B cell (primary cell): ENCODE data around the gene ERICH6. TPM values are rescaled to one million over a fixed set of nuclear protein-coding genes. Genes with fewer than 3 reads are reported as not detected.

ENCODE experiments used
- ATAC-seq: fragments of 200-7000 bp; cut with Tn5 transposase; one replicate; pipeline ENCODE4 v1.10.0; 2021; ENCODE audit warnings: low read depth, mild to moderate bottlenecking, moderate number of reproducible peaks, moderate library complexity
- CTCF ChIA-PET: fragments of 350-600 bp; sonication (Branson Sonifier 250); formaldehyde crosslinking; loops from one replicate; lab custom pipeline; 2021; ENCODE audit warnings: antibody characterized with exemption, inconsistent platforms; lab: Charles Lee
- POLR2A ChIA-PET: fragments of 350-600 bp; sonication (Branson Sonifier 250); formaldehyde crosslinking; loops from one replicate; lab custom pipeline; 2021; ENCODE audit warnings: antibody characterized with exemption; lab: Charles Lee
- DNase-seq: peaks from one replicate; pipeline ENCODE4 v3.0.0; 2013
- H2AFZ ChIP-seq: 2 replicates; pipeline ENCODE4 v1.6.1; 2012; ENCODE audit warnings: mild to moderate bottlenecking, low read depth, low read length; ENCODE audit not compliant: insufficient read depth, poor library complexity, severe bottlenecking
- H3K27ac ChIP-seq, 2 donors: 1 replicate in 1 of 2; 2 replicates in 1 of 2; pipeline ENCODE4 v1.5.1; 2012 to 2013; ENCODE audit warnings: low read length in 2 of 2, mild to moderate bottlenecking in 2 of 2, moderate library complexity in 1 of 2
- H3K27me3 ChIP-seq, 4 experiments: fragments of 200-600 bp in 1 of 4; sonication (generic) in 1 of 4; replicated peaks in 1 of 4; 1 replicate in 2 of 4; 2 replicates in 2 of 4; pipeline versions ENCODE4 v1.6.1 to v1.7.0; 2013 to 2016; ENCODE audit warnings: low read length in 3 of 4, mild to moderate bottlenecking in 2 of 4, mixed read lengths in 1 of 4, moderate library complexity in 1 of 4; ENCODE audit not compliant: insufficient read depth in 4 of 4, control insufficient read depth in 3 of 4; ENCODE audit errors: control extremely low read depth in 1 of 4
- H3K36me3 ChIP-seq, 2 experiments: replicated peaks in 1 of 2; 1 replicate in 1 of 2; 2 replicates in 1 of 2; pipeline versions ENCODE4 v1.6.1 to v1.7.1; 2013; ENCODE audit warnings: low read length in 1 of 2; ENCODE audit not compliant: insufficient read depth in 2 of 2, control insufficient read depth in 1 of 2; ENCODE audit errors: control extremely low read depth in 1 of 2, extremely low read depth in 1 of 2
- H3K4me1 ChIP-seq, 2 donors: fragments of 200-600 bp in 1 of 2; sonication (generic) in 1 of 2; 1 replicate in 1 of 2; 2 replicates in 1 of 2; pipeline versions ENCODE4 v1.5.1 to v1.6.1; 2013 to 2017; ENCODE audit warnings: low read length in 2 of 2; ENCODE audit not compliant: control insufficient read depth in 2 of 2, insufficient read depth in 2 of 2
- H3K4me2 ChIP-seq: replicated peaks from 2 replicates; pipeline ENCODE3; 2012; ENCODE audit warnings: mild to moderate bottlenecking, low read depth, low read length; ENCODE audit not compliant: poor library complexity, severe bottlenecking
- H3K4me3 ChIP-seq, 5 experiments: fragments of 200-600 bp in 1 of 5; sonication (generic) in 1 of 5; 1 replicate in 3 of 5; 2 replicates in 2 of 5; pipeline versions ENCODE4 v1.5.1 to v1.7.0; 2011 to 2016; ENCODE audit warnings: low read length in 4 of 5, mild to moderate bottlenecking in 4 of 5, low read depth in 2 of 5, control low read depth in 1 of 5, moderate library complexity in 1 of 5; ENCODE audit not compliant: insufficient read depth in 1 of 5; ENCODE audit errors: control extremely low read depth in 1 of 5, extremely low read depth in 1 of 5
- H3K79me2 ChIP-seq: fragments of 200-600 bp; sonication (generic); one replicate; pipeline ENCODE4 v1.6.0; 2016; ENCODE audit warnings: low read length; ENCODE audit not compliant: control insufficient read depth, insufficient read depth
- H3K9ac ChIP-seq: fragments of 200-600 bp; sonication (generic); 2 replicates; pipeline ENCODE4 v1.6.1; 2017; ENCODE audit warnings: mild to moderate bottlenecking, low read length, moderate library complexity
- H3K9me3 ChIP-seq, 3 donors: one replicate each; pipeline versions ENCODE4 v1.6.1 to v1.7.1; 2013; ENCODE audit warnings: low read length in 2 of 3; ENCODE audit not compliant: control insufficient read depth in 2 of 3, insufficient read depth in 1 of 3; ENCODE audit errors: control extremely low read depth in 1 of 3
- H4K20me1 ChIP-seq: 2 replicates; pipeline ENCODE4 v1.6.0; 2012; ENCODE audit warnings: mild to moderate bottlenecking, low read length; ENCODE audit not compliant: insufficient read depth, control insufficient read depth, poor library complexity, severe bottlenecking
- H3K27ac Mint-ChIP-seq: one replicate; pipeline ENCODE4 v1.8.0; 2021; ENCODE audit warnings: mixed read lengths
- H3K27me3 Mint-ChIP-seq: one replicate; pipeline ENCODE4 v1.8.0; 2021; ENCODE audit warnings: mixed read lengths
- H3K4me1 Mint-ChIP-seq: one replicate; pipeline ENCODE4 v1.8.0; 2021; ENCODE audit warnings: mixed read lengths
- H3K4me3 Mint-ChIP-seq: one replicate; pipeline ENCODE4 v1.8.0; 2021; ENCODE audit warnings: mixed read lengths
- H3K9me3 Mint-ChIP-seq: one replicate; pipeline ENCODE4 v1.8.0; 2022; ENCODE audit warnings: mixed read lengths; ENCODE audit not compliant: insufficient read depth
- EZH2 ChIP-seq: IDR thresholded peaks from 2 replicates; pipeline ENCODE4 v1.6.1; 2012; ENCODE audit warnings: borderline replicate concordance, low read depth, mild to moderate bottlenecking, moderate library complexity, low read length; ENCODE audit not compliant: insufficient read depth, poor library complexity, severe bottlenecking
- WGBS: methylation state at CpG from one replicate; pipeline ENCODE4 v1.1.5; 2013; ENCODE audit warnings: missing lambda C conversion rate; ENCODE audit not compliant: insufficient coverage; 5-methylcytosine and 5-hydroxymethylcytosine counted together
- intact Hi-C: fragments of 100-400 bp; cut with micrococcal nuclease; formaldehyde crosslinking; loops from one replicate; pipeline ENCODE4 v1.10.0; 2022
- polyA plus RNA-seq: library from polyadenylated mRNA; depleted of rRNA; stranded (reverse); fragments of >200 nt; gene quantifications from 2 replicates; pipeline ENCODE4 v1.2.3, GENCODE V29; 2012
- total RNA-seq, 2 donors: library from RNA; stranded (reverse); fragments of 120-200 nt in 1 of 2; gene quantifications; 1 replicate in 1 of 2; 2 replicates in 1 of 2; pipeline versions ENCODE4 v1.2.3 to v1.2.4, GENCODE V29; 2013 to 2022
- TF ChIP-seq, protein P1 (sequence below): fragments of 200-600 bp; IDR thresholded peaks from one replicate; pipeline ENCODE4 v1.8.0; 2022; ENCODE audit warnings: antibody characterized with exemption, mild to moderate bottlenecking

ERICH6 gene
- total and polyA plus RNA-seq, 2 donors (not counting 1 experiment from before 2014, with no cell fraction given) = 0.44 TPM; not detected in 1

DNA sequence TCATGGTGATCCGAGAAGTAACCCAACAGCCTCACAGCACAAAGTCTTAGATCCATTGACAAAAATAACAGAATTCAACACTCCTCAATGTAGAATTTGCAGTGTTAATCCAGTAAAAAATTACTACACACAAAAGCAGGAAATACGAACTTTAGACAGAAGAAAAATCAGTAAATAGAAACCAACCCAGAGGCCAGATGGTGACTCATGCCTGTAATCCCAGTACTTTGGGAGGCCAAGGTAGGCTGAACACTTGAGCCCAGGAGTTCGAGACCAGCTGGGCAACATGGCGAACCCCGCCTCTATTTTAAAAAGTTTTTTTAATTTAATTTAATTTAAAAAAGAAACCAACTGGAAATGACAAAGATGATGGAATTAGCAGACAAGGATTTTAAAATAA is 64.5 kb downstream of the ERICH6 start:
- Histone ChIP-seq H2AFZ (no peak overlapping the region), H3K27me3 (no peaks in the 10 kb centered on the region), H3K79me2 (no peaks in the 10 kb centered on the region), H3K4me3 (no peak overlapping the region), H3K9ac (no peak overlapping the region), H3K9me3 (no peaks in the 10 kb centered on the region), H3K27ac (no peak overlapping the region), H4K20me1 (no peaks in the 10 kb centered on the region), H3K36me3 (no peaks in the 10 kb centered on the region), H3K4me1 (peaks cover 3 to 6% of the 10 kb centered on the region in 2 donors), H3K4me2 (no peak overlapping the region)
- WGBS = 86% methylated on average over 1 of the region's 5 CpGs
- H3K9me3 Mint-ChIP-seq = no peaks in the 10 kb centered on the region
- ChIA-PET POLR2A (no interaction called here), CTCF (interaction anchor here (0.6 kb wide), 1 partner anchor 46 kb away, joined by 5 read pairs; no protein-coding TSS in a partner anchor)
- DNase-seq = no peak
- no peak for ATAC-seq
- no peak overlapping the region for H3K27ac Mint-ChIP-seq
- no peaks in the 10 kb centered on the region for H3K27me3 Mint-ChIP-seq
- no peak for TF ChIP-seq EZH2
- TF ChIP-seq, protein P1, sequence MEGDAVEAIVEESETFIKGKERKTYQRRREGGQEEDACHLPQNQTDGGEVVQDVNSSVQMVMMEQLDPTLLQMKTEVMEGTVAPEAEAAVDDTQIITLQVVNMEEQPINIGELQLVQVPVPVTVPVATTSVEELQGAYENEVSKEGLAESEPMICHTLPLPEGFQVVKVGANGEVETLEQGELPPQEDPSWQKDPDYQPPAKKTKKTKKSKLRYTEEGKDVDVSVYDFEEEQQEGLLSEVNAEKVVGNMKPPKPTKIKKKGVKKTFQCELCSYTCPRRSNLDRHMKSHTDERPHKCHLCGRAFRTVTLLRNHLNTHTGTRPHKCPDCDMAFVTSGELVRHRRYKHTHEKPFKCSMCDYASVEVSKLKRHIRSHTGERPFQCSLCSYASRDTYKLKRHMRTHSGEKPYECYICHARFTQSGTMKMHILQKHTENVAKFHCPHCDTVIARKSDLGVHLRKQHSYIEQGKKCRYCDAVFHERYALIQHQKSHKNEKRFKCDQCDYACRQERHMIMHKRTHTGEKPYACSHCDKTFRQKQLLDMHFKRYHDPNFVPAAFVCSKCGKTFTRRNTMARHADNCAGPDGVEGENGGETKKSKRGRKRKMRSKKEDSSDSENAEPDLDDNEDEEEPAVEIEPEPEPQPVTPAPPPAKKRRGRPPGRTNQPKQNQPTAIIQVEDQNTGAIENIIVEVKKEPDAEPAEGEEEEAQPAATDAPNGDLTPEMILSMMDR = no peak
- peaks cover 16% of the 10 kb centered on the region for H3K4me1 Mint-ChIP-seq
- intact Hi-C loops = no loop called here
- H3K4me3 Mint-ChIP-seq = no peak overlapping the region

DNA sequence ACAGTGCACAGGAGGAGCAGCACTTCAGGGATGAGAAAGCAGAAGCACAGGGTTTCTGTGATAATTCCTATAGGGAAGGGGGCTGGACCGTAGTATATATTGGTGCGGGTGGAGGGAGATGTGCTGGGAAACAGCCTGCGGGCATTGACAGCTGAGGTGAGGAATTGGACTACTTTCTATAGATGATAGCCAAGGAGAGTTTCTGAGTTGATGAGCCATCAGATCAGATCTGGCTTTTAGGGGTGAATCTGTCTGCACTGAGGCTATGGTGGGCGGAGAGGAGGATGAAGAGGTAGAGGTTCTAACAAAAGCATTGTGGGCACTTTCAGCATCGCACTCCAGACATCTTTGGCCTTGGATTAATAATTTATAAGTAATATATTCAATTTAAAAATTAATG is 67.5 kb downstream of the ERICH6 start:
- H3K4me3 ChIP-seq = no peak overlapping the region
- no peak overlapping the region for H3K9ac ChIP-seq
- ATAC-seq (no peak), DNase-seq (no peak)
- H3K27ac Mint-ChIP-seq = no peak overlapping the region
- no peak overlapping the region for H3K4me2 ChIP-seq
- H3K4me3 Mint-ChIP-seq = no peak overlapping the region
- no peaks in the 10 kb centered on the region for H3K27me3 Mint-ChIP-seq
- ChIA-PET CTCF (no interaction called here), POLR2A (interaction anchor here (0.7 kb wide), 1 partner anchor 33 kb away, joined by 4 read pairs; the partner anchor contains the start of gene SELENOT)
- no peaks in the 10 kb centered on the region for H3K9me3 Mint-ChIP-seq
- no peak for TF ChIP-seq EZH2
- TF ChIP-seq, protein P1 = no peak
- no peaks in the 10 kb centered on the region for H3K79me2 ChIP-seq
- WGBS = 100% methylated on average over 3 of the region's 5 CpGs
- H3K4me1 ChIP-seq = peaks cover 3 to 6% of the 10 kb centered on the region in 2 donors
- no peaks in the 10 kb centered on the region for H3K9me3 ChIP-seq
- no peaks in the 10 kb centered on the region for H3K27me3 ChIP-seq
- intact Hi-C loops = no loop called here
- H3K4me1 Mint-ChIP-seq = peaks cover 16% of the 10 kb centered on the region
- H3K36me3 ChIP-seq = no peaks in the 10 kb centered on the region
- H2AFZ ChIP-seq = no peak overlapping the region
- no peak overlapping the region for H3K27ac ChIP-seq
- no peaks in the 10 kb centered on the region for H4K20me1 ChIP-seq
